OCI-LY3 (cell line): ENCODE results near the gene OR5H15.

Experiments used
- EZH2phosphoT487 ChIP-seq: fragments of 200-600 bp; shearing (Covaris generic); IDR thresholded peaks from 2 replicates; pipeline ENCODE4 v1.6.1; 2018; ENCODE audit warnings: antibody characterized with exemption, mixed run types, low read depth
- TF ChIP-seq, protein P1 (sequence below): fragments of 200-600, 300-600 bp; sonication (generic); IDR thresholded peaks from 2 replicates; pipeline ENCODE4 v1.5.1; 2014; ENCODE audit warnings: antibody characterized with exemption, low read length, low read depth

DNA sequence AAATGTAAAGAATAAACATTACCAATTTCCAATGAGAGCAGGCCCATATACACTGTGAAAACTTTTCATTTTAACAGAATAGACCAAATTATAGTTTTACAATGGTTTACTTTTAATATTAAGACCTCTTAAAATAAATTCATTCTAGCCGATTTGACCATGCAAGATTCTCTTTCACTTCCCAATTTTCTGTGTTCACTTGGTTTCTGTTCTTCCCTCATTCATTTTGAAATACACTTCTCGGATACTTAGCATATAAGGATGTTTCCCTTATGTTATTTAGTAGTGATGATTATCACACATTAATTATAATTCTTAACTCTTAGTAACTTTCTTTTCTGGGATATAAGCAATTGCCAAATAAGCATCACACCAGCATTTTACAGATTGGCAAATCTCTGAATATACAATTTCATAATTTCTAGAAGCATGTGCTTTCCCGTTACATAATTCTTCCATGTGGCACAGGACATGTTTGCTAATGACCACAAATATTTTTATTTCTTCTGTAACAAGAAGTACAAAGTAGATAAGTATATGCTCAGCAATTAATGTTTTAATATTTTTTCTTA, 13.9 kb downstream of the OR5H15 start:
- TF ChIP-seq, protein P1, sequence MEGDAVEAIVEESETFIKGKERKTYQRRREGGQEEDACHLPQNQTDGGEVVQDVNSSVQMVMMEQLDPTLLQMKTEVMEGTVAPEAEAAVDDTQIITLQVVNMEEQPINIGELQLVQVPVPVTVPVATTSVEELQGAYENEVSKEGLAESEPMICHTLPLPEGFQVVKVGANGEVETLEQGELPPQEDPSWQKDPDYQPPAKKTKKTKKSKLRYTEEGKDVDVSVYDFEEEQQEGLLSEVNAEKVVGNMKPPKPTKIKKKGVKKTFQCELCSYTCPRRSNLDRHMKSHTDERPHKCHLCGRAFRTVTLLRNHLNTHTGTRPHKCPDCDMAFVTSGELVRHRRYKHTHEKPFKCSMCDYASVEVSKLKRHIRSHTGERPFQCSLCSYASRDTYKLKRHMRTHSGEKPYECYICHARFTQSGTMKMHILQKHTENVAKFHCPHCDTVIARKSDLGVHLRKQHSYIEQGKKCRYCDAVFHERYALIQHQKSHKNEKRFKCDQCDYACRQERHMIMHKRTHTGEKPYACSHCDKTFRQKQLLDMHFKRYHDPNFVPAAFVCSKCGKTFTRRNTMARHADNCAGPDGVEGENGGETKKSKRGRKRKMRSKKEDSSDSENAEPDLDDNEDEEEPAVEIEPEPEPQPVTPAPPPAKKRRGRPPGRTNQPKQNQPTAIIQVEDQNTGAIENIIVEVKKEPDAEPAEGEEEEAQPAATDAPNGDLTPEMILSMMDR = no peak
- TF ChIP-seq EZH2phosphoT487 = no peak
